GM12878 (cell line): Measurements from ENCODE around the gene SLC39A1. TPM values are rescaled to one million over a fixed set of nuclear protein-coding genes. Genes with fewer than 3 reads are reported as not detected.

Experiments
- CBX3 ChIP-seq: fragments of 200-600 bp; sonication (generic); IDR thresholded peaks from 2 replicates; pipeline ENCODE4 v1.6.1; 2016; ENCODE audit warnings: low read depth, borderline replicate concordance
- CREB1 ChIP-seq: IDR thresholded peaks from 2 replicates; pipeline ENCODE4 v1.6.1; 2012; ENCODE audit warnings: low read depth, mild to moderate bottlenecking, inconsistent platforms
- CREM ChIP-seq: IDR thresholded peaks from 2 replicates; pipeline ENCODE4 v1.6.1; 2014; ENCODE audit warnings: antibody characterized with exemption, low read depth
- DPF2 ChIP-seq: fragments of 450-650 bp; IDR thresholded peaks from 2 replicates; pipeline ENCODE4 v1.6.1; 2017; ENCODE audit warnings: mild to moderate bottlenecking
- FOS ChIP-seq: IDR thresholded peaks from 3 replicates; pipeline ENCODE4 v1.6.1; 2011; ENCODE audit warnings: borderline replicate concordance; ENCODE audit not compliant: insufficient read length; ENCODE audit errors: extremely low read depth
- GABPA ChIP-seq: IDR thresholded peaks from 2 replicates; pipeline ENCODE4 v1.6.1; 2014; ENCODE audit warnings: antibody characterized with exemption, low read depth, mild to moderate bottlenecking, inconsistent platforms
- HDAC6 ChIP-seq: fragments of 200-600 bp; sonication (generic); IDR thresholded peaks from one replicate; pipeline ENCODE4 v1.8.0; 2017; ENCODE audit warnings: antibody characterized with exemption; ENCODE audit not compliant: unreplicated experiment
- IKZF2 ChIP-seq, 2 experiments: fragments of 450-650 bp; IDR thresholded peaks; 2 replicates each; pipeline ENCODE4 v1.6.1; 2017; ENCODE audit warnings: mild to moderate bottlenecking in 2 of 2, moderate library complexity in 2 of 2
- LARP7 ChIP-seq: fragments of 450-650 bp; IDR thresholded peaks from 2 replicates; pipeline ENCODE4 v1.6.1; 2017; ENCODE audit warnings: mild to moderate bottlenecking
- PAX8 ChIP-seq: fragments of 450-650 bp; IDR thresholded peaks from 2 replicates; pipeline ENCODE4 v1.6.1; 2017; ENCODE audit warnings: mild to moderate bottlenecking, moderate library complexity
- RAD21 ChIP-seq: IDR thresholded peaks from 2 replicates; pipeline ENCODE4 v1.6.1; 2011; ENCODE audit warnings: mild to moderate bottlenecking, low read depth, low read length, moderate library complexity; ENCODE audit not compliant: insufficient read depth
- RAD51 ChIP-seq: fragments of 450-650 bp; IDR thresholded peaks from 2 replicates; pipeline ENCODE4 v1.6.1; 2016; ENCODE audit warnings: moderate library complexity, mild to moderate bottlenecking, inconsistent platforms
- SIN3A ChIP-seq: IDR thresholded peaks from 2 replicates; pipeline ENCODE4 v1.6.1; 2012; ENCODE audit warnings: low read depth, low read length, improper control_type of control experiment
- SMARCA5 ChIP-seq: fragments of 450-650 bp; IDR thresholded peaks from 2 replicates; pipeline ENCODE4 v1.6.1; 2017; ENCODE audit warnings: mild to moderate bottlenecking
- SP1 ChIP-seq: IDR thresholded peaks from one replicate; pipeline ENCODE4 v1.6.1; 2011; ENCODE audit warnings: low read depth, low read length
- SREBF1 ChIP-seq: IDR thresholded peaks from 2 replicates; pipeline ENCODE4 v1.6.1; 2012; ENCODE audit warnings: mild to moderate bottlenecking, low read length
- polyA plus RNA-seq, 11 experiments: library from polyadenylated mRNA; depleted of rRNA in 4 of 11; unstranded in 6 of 11; stranded (reverse) in 5 of 11; fragments of >200 nt; fragmentation: Nextera tagmentation in 4 of 11; fragmentation: Illumina TruSeq in 1 of 11; extraction: Ambion mirVana in 4 of 11; extraction: Trizol in 1 of 11; gene quantifications; 1 replicate in 1 of 11; 2 replicates in 10 of 11; pipeline versions ENCODE4 v1.2.1 to v1.2.3, GENCODE V29; 2011 to 2016; ENCODE audit warnings: inconsistent platforms in 2 of 11, missing spikeins in 2 of 11, low read depth in 1 of 11
- total RNA-seq, 4 experiments: library from RNA; depleted of rRNA in 3 of 4; stranded (reverse); fragments of >200 nt in 3 of 4; fragmentation: Illumina TruSeq in 1 of 4; extraction: Trizol in 1 of 4; gene quantifications; 2 replicates each; pipeline versions ENCODE4 v1.2.1 to v1.2.3, GENCODE V29; 2013 to 2021
- TF ChIP-seq, protein P1 (sequence below): fragments of 450-650 bp; IDR thresholded peaks from 2 replicates; pipeline ENCODE4 v1.6.1; 2017; ENCODE audit warnings: mild to moderate bottlenecking, moderate library complexity
- TF ChIP-seq, protein P2 (sequence below): IDR thresholded peaks from 2 replicates; pipeline ENCODE4 v1.6.1; 2012; ENCODE audit warnings: improper control_type of control experiment, low read depth, low read length; ENCODE audit not compliant: insufficient replicate concordance
- TF ChIP-seq, protein P3 (sequence below): fragments of 450-650 bp; IDR thresholded peaks from 2 replicates; pipeline ENCODE4 v1.6.1; 2017; ENCODE audit warnings: low read depth, mild to moderate bottlenecking, moderate library complexity

SLC39A1 gene
- total and polyA plus RNA-seq, 10 of the 15 experiments (the other 5 are each of a cell fraction or from before 2014, with no cell fraction given) = 8.8 to 98.6 (median 72.4) TPM

DNA sequence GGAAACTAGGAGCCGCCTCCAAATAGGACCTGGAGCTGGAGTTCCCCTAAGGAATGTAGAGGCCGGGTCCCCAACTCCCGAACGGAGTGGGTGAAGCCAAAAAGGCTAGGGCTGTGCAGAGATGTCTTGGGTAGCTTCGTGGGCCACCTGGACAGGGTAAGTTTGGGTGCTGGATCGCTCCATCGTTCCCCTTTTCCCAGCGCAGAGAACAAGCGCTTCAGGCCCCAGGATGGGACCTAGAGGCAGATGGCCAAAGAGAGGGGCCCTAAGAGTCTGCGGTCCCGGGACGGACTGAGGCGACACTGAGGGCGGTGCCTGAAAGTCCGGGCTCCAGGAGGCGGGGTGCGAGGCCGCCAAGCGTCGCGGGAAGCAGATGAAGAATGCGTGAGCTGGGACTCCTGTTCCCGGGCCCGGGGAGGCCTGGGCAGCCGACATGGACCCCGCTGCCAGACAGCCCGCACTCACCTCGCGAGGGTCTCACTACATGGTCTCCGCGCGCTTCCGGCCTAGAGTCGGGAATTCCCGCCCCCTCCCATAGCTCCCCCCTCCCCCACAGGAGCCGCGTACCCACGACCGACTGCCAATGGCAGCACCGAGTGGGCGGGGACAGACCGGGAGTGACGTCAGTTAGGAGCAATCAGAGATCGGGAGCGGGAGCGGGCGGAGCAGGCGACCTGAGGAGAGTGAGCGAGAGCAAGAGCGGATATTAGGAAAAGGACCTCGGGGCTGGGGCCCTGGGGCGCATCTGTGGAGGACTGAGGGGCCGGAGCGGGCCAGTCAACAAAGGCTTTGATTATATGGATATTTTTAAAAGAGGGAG is at the start of gene SLC39A1 (continued):
- TF ChIP-seq, protein P1, sequence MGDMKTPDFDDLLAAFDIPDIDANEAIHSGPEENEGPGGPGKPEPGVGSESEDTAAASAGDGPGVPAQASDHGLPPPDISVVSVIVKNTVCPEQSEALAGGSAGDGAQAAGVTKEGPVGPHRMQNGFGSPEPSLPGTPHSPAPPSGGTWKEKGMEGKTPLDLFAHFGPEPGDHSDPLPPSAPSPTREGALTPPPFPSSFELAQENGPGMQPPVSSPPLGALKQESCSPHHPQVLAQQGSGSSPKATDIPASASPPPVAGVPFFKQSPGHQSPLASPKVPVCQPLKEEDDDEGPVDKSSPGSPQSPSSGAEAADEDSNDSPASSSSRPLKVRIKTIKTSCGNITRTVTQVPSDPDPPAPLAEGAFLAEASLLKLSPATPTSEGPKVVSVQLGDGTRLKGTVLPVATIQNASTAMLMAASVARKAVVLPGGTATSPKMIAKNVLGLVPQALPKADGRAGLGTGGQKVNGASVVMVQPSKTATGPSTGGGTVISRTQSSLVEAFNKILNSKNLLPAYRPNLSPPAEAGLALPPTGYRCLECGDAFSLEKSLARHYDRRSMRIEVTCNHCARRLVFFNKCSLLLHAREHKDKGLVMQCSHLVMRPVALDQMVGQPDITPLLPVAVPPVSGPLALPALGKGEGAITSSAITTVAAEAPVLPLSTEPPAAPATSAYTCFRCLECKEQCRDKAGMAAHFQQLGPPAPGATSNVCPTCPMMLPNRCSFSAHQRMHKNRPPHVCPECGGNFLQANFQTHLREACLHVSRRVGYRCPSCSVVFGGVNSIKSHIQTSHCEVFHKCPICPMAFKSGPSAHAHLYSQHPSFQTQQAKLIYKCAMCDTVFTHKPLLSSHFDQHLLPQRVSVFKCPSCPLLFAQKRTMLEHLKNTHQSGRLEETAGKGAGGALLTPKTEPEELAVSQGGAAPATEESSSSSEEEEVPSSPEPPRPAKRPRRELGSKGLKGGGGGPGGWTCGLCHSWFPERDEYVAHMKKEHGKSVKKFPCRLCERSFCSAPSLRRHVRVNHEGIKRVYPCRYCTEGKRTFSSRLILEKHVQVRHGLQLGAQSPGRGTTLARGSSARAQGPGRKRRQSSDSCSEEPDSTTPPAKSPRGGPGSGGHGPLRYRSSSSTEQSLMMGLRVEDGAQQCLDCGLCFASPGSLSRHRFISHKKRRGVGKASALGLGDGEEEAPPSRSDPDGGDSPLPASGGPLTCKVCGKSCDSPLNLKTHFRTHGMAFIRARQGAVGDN = no peak; the same call in 1 of the 2 replicates
- no peak for TF ChIP-seq PAX8
- peak; percentile 87 for TF ChIP-seq SP1
- TF ChIP-seq CREB1 = no peak
- no peak for TF ChIP-seq GABPA
- peak; percentile 11 for TF ChIP-seq FOS
- TF ChIP-seq SREBF1 = no peak
- TF ChIP-seq HDAC6 = no peak
- TF ChIP-seq RAD21 = no peak
- TF ChIP-seq SMARCA5 = 0 out of 2 replicates have a peak, but pooled peaks have one; percentile 14
- TF ChIP-seq, protein P2, sequence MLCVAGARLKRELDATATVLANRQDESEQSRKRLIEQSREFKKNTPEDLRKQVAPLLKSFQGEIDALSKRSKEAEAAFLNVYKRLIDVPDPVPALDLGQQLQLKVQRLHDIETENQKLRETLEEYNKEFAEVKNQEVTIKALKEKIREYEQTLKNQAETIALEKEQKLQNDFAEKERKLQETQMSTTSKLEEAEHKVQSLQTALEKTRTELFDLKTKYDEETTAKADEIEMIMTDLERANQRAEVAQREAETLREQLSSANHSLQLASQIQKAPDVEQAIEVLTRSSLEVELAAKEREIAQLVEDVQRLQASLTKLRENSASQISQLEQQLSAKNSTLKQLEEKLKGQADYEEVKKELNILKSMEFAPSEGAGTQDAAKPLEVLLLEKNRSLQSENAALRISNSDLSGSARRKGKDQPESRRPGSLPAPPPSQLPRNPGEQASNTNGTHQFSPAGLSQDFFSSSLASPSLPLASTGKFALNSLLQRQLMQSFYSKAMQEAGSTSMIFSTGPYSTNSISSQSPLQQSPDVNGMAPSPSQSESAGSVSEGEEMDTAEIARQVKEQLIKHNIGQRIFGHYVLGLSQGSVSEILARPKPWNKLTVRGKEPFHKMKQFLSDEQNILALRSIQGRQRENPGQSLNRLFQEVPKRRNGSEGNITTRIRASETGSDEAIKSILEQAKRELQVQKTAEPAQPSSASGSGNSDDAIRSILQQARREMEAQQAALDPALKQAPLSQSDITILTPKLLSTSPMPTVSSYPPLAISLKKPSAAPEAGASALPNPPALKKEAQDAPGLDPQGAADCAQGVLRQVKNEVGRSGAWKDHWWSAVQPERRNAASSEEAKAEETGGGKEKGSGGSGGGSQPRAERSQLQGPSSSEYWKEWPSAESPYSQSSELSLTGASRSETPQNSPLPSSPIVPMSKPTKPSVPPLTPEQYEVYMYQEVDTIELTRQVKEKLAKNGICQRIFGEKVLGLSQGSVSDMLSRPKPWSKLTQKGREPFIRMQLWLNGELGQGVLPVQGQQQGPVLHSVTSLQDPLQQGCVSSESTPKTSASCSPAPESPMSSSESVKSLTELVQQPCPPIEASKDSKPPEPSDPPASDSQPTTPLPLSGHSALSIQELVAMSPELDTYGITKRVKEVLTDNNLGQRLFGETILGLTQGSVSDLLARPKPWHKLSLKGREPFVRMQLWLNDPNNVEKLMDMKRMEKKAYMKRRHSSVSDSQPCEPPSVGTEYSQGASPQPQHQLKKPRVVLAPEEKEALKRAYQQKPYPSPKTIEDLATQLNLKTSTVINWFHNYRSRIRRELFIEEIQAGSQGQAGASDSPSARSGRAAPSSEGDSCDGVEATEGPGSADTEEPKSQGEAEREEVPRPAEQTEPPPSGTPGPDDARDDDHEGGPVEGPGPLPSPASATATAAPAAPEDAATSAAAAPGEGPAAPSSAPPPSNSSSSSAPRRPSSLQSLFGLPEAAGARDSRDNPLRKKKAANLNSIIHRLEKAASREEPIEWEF = no peak
- TF ChIP-seq IKZF2 (IDR thresholded peaks at IDR 0.05) = peak in 1 of 2 experiments; percentile 73; a peak in 3 of 4 replicates
- TF ChIP-seq CREM = peak; percentile 84
- TF ChIP-seq DPF2 = peak; percentile 37
- TF ChIP-seq, protein P3, sequence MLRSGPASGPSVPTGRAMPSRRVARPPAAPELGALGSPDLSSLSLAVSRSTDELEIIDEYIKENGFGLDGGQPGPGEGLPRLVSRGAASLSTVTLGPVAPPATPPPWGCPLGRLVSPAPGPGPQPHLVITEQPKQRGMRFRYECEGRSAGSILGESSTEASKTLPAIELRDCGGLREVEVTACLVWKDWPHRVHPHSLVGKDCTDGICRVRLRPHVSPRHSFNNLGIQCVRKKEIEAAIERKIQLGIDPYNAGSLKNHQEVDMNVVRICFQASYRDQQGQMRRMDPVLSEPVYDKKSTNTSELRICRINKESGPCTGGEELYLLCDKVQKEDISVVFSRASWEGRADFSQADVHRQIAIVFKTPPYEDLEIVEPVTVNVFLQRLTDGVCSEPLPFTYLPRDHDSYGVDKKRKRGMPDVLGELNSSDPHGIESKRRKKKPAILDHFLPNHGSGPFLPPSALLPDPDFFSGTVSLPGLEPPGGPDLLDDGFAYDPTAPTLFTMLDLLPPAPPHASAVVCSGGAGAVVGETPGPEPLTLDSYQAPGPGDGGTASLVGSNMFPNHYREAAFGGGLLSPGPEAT = peak; percentile 56
- 0 out of 2 replicates have a peak, but pooled peaks have one; percentile 23 for TF ChIP-seq SIN3A
- no peak for TF ChIP-seq CBX3
- 0 out of 2 replicates have a peak, but pooled peaks have one; percentile 10 for TF ChIP-seq LARP7
- TF ChIP-seq RAD51 = no peak
